Rectal smooth muscle tissue (tissue), 1 donor: ENCODE data around the gene ICA1L.
"Not testable (repeated sequence)": the region's sequence is repeated elsewhere in the genome, so short reads cannot be mapped to it uniquely, and the experiment has no call there.

Experiments
- H3K27ac ChIP-seq: one replicate; pipeline ENCODE4 v1.7.0; 2013; ENCODE audit warnings: low read depth, low read length, inconsistent platforms
- H3K27me3 ChIP-seq: one replicate; pipeline ENCODE4 v1.7.0; 2013; ENCODE audit warnings: low read length; ENCODE audit not compliant: control insufficient read depth, insufficient read depth
- H3K36me3 ChIP-seq: one replicate; pipeline ENCODE4 v1.7.0; 2013; ENCODE audit warnings: low read length; ENCODE audit not compliant: control insufficient read depth, insufficient read depth
- H3K4me1 ChIP-seq: one replicate; pipeline ENCODE4 v1.7.0; 2013; ENCODE audit warnings: low read length; ENCODE audit not compliant: control insufficient read depth, insufficient read depth
- H3K4me3 ChIP-seq: one replicate; pipeline ENCODE4 v1.7.0; 2013; ENCODE audit warnings: low read length
- H3K9ac ChIP-seq: one replicate; pipeline ENCODE4 v1.7.0; 2013; ENCODE audit warnings: low read length

ICA1L gene

DNA sequence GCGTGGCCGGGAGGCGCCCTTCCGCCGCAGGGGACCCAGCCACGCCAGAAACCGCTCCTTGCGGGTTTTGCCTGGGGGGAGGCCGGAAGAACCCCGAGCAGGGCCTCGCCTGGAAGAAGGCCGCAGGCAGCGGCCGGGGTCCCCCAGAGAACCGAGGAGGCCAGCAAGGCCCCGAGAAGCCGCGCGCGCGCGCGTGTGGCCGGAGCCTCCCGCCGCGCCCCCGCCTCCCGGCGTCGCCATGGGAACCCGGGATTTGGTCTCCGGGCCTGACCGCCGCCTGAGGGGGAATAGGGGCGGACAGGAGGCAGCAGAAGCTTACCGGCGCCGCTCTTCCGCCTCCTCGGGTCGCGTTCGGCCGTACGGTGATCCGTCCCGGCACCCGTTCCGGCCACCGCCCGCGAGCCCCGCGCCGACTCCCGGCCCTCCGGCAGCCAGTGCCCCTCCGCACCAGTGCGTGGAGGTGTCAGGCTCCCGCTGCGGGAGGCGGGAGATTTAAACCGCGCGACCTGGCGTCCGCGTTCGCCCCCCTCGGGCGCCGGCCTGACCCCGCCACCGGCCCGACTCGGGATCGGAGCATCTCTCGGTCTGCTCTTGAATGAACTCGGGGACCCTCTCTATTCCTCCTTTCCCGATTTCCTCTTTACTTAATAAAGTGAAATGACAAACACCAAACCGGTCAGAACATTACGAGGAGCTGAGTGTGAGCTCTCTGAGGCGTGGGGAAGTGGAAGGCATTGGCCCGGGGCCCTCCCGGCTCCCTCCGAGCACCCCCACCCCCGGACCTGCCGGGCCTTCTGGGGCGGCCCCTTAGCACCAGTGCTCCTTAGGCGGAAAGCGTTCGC, at the start of gene ICA1L:
TSS of gene ICA1L (minus strand) at position 467 of the 842 bp plus-strand sequence. CDS start 42,757 bp downstream, outside the sequence.
- H3K36me3 ChIP-seq, result no peaks in the 10 kb centered on the region
- peak within 1 kb of the TSS; percentile 81 for H3K27ac ChIP-seq
- H3K4me3 ChIP-seq, result peak within 1 kb of the TSS; percentile 89
- no peaks in the 10 kb centered on the region for H3K27me3 ChIP-seq
- H3K9ac ChIP-seq, result peak within 1 kb of the TSS; percentile 13
- H3K4me1 ChIP-seq, result no peaks in the 10 kb centered on the region

DNA sequence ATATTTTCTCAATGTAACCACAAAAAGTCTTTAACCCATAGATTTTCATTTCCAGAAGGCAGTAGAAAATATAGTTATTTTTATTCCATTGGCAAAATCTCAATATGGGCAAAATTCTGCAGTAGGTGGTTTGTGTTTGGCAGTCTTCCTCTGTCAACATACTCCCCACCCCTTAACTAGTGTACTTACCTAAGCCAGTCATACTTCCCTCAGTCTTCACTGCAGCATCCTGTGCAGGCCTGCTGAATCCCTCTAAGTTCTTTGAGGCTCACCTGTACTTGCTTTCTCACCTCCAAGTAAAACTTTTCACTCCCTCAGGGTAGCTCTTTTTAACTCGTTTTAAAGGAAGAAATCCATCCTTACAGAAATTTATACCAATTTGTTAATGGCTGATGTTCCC, 47.3 kb upstream of the ICA1L start:
- Histone ChIP-seq H3K4me3 (no peak overlapping the region), H3K9ac (no peak overlapping the region), H3K27me3 (no peaks in the 10 kb centered on the region), H3K4me1 (no peaks in the 10 kb centered on the region), H3K27ac (no peak overlapping the region), H3K36me3 (peaks cover 2% of the 10 kb centered on the region)

DNA sequence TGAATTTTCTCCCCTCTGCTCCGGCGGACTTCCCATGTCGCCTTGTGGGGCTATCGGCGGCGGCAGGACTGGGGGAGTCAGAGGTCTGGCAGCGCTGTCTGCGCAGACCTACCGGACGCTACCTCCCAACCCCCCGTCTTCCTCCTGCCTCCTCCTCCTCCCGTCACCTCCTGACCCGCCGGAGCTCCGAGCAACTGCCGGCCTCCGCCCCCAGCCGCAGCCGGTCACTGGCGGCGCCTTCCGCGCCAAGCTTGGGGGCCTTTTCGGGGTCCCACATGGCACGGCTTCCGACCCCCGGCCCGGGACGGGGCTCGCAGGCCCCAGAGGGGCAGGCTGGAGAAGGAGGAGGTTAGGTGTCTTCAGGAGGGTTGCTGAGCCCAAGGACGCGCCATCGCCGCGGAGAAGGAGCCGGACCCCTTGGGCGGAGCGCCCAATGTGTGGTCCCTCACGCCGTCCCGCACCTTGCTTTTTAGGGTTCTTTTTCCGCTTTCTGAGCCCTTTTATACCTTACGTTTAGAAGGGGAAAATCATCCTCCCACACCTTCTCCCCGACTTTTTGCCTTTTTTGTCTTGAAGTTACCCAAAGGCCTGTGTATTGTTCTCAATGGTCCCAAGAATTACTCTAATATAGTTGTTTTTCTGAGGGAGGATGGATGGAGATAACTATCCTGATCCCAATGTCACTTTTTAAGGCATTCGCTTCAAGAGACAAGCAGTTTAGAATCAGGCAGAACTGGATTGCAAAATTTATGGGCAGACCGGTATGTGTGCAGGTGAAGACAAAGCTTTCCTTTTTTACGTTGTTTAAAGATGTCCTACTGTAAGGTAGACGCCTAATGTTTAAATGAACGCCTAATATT, 41.0 kb upstream of the ICA1L start:
- Histone ChIP-seq H3K4me3 (peak overlapping the region; percentile 80), H3K27ac (peak overlapping the region; percentile 88)
- not testable (repeated sequence) for H3K9ac ChIP-seq, H3K27me3 ChIP-seq, H3K36me3 ChIP-seq, H3K4me1 ChIP-seq

DNA sequence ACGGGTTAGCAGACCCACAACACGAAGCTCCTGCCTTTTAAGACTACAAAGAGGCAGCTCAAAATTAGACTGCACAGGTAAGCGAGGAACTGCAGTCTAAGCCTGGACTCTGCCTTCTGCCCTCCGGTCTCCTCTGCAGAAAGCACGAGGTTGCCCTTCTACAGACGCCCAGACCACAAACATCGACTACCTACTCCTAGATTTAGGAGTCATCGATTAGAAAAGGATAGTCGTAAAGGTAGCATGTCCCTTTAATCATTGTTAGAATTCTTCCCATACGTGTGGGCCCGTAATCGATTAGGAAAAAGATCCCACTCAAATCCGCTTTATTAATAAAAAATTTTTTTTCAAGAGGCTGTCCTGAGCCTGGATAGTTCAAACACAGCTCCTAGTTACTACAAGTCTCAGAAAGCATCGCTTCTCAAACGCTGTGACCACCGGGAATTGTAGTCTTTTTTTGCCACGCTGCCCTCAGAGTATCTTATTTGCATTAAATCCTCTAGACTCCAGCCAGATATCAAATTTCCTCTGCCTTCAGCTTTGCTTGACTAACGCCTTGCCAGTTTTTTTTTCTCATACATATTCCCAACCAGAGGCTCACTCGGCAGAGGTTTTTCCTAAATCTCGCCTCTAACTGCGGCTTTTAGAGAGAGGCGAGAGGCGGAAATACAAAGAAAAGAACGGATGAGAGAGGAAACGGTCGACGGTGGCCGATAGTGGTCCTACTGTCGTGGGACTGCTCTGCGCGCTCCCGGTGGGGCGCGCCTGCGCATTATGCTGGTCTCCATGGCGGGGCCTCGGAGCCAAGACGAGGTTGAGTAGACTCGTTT, 40.2 kb upstream of the ICA1L start, which contains the start of the genes CARF and WDR12:
TSS of gene CARF (plus strand) at position 764 of the 830 bp plus-strand sequence. CDS start 29,628 bp downstream, outside the sequence.
TSS of gene WDR12 (minus strand) at position 162 of the 830 bp plus-strand sequence. CDS start 197 bp downstream, outside the sequence.
- H3K9ac ChIP-seq, result peak within 1 kb of the TSS; percentile 66
- peak within 1 kb of the TSS; percentile 80 for H3K4me3 ChIP-seq
- H3K27ac ChIP-seq, result peak within 1 kb of the TSS; percentile 88
- H3K27me3 ChIP-seq, result no peaks in the 10 kb centered on the region
- no peaks in the 10 kb centered on the region for H3K36me3 ChIP-seq
- peaks cover 3% of the 10 kb centered on the region for H3K4me1 ChIP-seq

DNA sequence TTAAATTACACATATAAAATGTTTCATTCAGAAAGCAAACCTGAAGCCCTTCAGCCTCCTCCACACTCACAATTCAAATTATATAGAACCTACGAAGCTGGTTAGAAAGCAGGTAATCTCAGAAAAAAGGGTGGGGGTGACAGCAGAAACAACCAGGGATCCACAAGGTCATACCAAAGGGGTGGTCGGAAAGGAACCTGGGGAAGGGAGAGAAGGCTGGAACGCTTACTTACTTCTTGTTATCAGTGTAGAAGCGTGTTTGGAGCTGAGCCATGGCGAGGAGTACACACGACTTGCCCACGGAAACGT, 39.6 kb upstream of the ICA1L start:
- peak overlapping the region; percentile 80 for H3K4me3 ChIP-seq
- no peak overlapping the region for H3K9ac ChIP-seq
- no peaks in the 10 kb centered on the region for H3K27me3 ChIP-seq
- H3K27ac ChIP-seq, result peak overlapping the region; percentile 16
- H3K36me3 ChIP-seq, result no peaks in the 10 kb centered on the region
- H3K4me1 ChIP-seq, result peaks cover 3% of the 10 kb centered on the region

DNA sequence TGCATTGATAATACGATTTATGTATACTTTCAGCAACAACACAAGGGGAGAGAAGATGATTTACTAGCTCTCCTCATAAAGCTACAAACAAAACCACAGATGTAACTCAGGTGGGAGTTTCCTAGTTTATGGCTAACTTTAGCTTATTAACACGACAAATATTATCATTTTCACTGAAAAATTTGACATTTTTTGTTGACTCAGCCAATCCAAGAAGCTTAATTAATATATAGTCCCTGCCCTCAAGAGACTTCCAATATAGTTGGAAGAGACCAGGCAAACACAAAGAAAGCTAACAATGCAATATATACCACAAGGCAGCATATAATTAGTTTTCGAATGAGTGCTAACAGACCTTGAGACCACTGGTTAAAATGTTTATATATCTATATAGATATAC, 39.1 kb upstream of the ICA1L start:
- peaks cover 3% of the 10 kb centered on the region for H3K4me1 ChIP-seq
- H3K9ac ChIP-seq, result no peak overlapping the region
- no peaks in the 10 kb centered on the region for H3K36me3 ChIP-seq
- no peaks in the 10 kb centered on the region for H3K27me3 ChIP-seq
- H3K4me3 ChIP-seq, result peak overlapping the region; percentile 80
- H3K27ac ChIP-seq, result no peak overlapping the region

DNA sequence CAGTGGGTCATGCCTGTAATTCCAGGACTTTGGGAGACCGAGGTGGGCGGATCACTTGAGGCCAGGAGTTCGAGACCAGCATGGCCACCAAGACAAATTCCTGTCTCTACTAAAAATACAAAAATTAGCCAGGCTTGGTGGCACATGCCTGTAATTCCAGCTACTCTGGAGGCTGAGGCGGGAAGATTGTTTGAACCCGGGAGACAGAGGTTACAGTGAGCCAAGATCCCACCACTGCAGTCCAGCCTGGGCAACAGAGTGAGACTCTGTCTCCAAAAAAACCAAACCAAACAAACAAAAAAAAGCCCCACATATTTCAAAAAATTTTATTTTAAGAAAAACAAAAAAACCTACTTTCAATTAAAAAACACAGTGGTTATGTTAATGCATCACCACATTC, 38.7 kb upstream of the ICA1L start:
- H3K27ac ChIP-seq, H3K9ac ChIP-seq, H3K27me3 ChIP-seq, H3K4me1 ChIP-seq, H3K36me3 ChIP-seq: not testable (repeated sequence)
- H3K4me3 ChIP-seq, result peak overlapping the region; percentile 80

DNA sequence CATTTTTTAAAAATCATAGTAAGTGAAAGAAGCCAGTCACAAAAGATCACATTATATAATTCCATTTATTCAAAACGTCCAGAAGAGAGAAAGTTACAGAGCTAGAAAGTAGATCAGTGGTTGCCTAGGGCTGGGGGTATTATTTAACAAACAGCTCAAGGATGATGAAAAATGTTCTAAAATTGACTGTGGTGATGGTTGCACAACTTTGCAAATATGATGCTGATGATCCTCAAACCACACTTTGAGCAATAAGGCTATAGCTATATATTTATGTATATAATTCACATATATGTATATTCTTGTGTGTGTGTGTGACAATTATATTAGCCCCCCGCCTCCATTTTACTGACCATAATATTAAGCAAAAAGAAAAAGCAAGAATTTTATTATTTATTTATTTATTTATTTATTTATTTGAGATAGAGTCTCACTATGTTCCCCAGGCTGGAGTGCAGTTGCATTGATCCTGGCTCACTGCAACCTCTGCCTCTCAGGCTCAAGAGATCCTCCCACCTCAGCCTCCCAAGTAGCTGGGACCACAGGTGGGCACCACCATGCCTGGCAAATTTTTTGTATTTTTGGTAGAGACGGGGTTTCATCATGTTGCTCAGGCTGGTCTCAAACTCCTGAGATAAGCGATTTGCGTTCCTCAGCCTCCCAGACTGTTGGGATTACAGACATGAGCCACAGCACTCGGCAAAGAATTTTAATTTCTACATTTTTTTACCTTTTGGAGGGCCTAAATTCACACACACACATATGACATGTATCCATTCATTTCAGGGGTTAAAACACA, 38.0 kb upstream of the ICA1L start:
- no peak overlapping the region for H3K4me3 ChIP-seq

DNA sequence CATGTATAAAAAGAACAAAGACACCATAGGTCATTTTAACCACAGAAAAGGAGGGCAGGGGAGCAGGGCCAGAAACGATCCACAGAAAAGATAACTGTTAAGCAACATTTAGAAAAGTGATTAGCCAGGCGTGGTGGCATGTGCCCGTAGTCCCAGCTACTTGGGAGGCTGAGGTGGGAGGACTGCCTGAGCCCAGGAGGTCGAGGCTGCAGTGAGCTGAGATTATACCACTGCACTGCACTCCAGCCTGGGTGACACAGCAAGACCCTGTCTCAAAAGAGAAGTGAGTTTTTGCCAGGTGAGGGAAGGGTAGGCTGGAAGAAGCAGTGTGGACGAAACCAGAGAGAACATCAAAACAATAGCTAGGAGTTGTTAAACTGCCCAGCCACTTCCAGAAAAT, 36.6 kb upstream of the ICA1L start:
- Histone ChIP-seq H3K27ac (no peak overlapping the region), H3K36me3 (no peaks in the 10 kb centered on the region), H3K4me1 (peaks cover 3% of the 10 kb centered on the region), H3K27me3 (no peaks in the 10 kb centered on the region), H3K4me3 (no peak overlapping the region), H3K9ac (no peak overlapping the region)

More for the DNA sequence above, 38.0 kb upstream of the ICA1L start:
- peaks cover 3% of the 10 kb centered on the region for H3K4me1 ChIP-seq
- H3K27me3 ChIP-seq, result no peaks in the 10 kb centered on the region
- no peaks in the 10 kb centered on the region for H3K36me3 ChIP-seq
- H3K9ac ChIP-seq, result no peak overlapping the region
- no peak overlapping the region for H3K27ac ChIP-seq

DNA sequence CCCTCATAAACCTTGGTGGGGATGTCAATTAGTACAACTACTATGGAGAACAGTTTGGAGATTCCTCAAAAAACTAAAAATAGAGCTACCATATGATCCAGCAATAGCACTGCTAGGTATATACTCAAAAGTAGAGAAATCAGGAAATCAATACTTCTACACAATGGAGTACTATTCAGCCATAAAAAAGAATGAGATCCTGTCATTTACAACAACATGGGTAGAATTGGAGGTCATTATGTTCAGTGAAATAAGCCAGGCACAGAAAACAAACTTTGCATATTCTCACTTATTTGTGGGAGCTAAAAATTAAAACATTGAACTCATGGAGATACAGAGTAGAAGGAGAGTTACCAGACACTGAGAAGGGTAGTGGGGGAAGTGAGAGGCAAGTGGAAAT, 33.9 kb upstream of the ICA1L start:
- H3K27ac ChIP-seq, H3K4me1 ChIP-seq, H3K36me3 ChIP-seq, H3K4me3 ChIP-seq, H3K27me3 ChIP-seq, H3K9ac ChIP-seq: not testable (repeated sequence)

DNA sequence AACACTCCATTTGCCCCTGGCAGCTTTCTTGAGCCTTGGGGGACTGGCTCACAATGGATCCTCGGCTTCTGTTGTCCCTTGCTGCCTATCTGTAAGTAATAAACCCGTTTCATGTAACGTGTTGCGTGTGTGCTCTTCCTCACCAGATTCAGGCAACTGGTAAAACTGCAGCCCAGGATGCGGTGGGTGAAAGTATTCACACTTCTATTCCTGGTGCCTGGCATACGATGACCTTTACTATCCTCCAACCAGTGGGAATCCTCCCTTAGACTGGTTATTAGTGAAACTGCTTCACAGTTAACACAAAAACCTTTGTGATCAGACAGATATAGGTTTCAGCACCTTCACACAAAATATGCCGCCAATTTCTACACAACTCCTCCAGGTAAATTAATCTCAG, 13.6 kb upstream of the ICA1L start:
- H3K27me3 ChIP-seq, result no peaks in the 10 kb centered on the region
- no peak overlapping the region for H3K4me3 ChIP-seq
- H3K27ac ChIP-seq, result no peak overlapping the region
- H3K9ac ChIP-seq, result no peak overlapping the region
- H3K4me1 ChIP-seq, result no peaks in the 10 kb centered on the region
- peaks cover 13% of the 10 kb centered on the region for H3K36me3 ChIP-seq
